Ureter (tissue), 1 donor: ENCODE results near the gene SIVA1. TPM values are rescaled to one million over a fixed set of nuclear protein-coding genes. Genes with fewer than 3 reads are reported as not detected.
A peak's percentile ranks its signal among the peaks of the same experiment; 100 is the strongest.

Source experiments
- DNase-seq: peaks from one replicate; pipeline ENCODE4 v3.0.0-alpha.2; 2020; ENCODE audit warnings: low spot score
- total RNA-seq: library from RNA; stranded (reverse); gene quantifications from one replicate; pipeline ENCODE4 v1.2.4, GENCODE V29; 2023
- donor health status: DM: yes; HTN: yes; CAD: no.

SIVA1 gene
- total RNA-seq, 1 donor from 2014 or later, result 56.5 TPM

DNA sequence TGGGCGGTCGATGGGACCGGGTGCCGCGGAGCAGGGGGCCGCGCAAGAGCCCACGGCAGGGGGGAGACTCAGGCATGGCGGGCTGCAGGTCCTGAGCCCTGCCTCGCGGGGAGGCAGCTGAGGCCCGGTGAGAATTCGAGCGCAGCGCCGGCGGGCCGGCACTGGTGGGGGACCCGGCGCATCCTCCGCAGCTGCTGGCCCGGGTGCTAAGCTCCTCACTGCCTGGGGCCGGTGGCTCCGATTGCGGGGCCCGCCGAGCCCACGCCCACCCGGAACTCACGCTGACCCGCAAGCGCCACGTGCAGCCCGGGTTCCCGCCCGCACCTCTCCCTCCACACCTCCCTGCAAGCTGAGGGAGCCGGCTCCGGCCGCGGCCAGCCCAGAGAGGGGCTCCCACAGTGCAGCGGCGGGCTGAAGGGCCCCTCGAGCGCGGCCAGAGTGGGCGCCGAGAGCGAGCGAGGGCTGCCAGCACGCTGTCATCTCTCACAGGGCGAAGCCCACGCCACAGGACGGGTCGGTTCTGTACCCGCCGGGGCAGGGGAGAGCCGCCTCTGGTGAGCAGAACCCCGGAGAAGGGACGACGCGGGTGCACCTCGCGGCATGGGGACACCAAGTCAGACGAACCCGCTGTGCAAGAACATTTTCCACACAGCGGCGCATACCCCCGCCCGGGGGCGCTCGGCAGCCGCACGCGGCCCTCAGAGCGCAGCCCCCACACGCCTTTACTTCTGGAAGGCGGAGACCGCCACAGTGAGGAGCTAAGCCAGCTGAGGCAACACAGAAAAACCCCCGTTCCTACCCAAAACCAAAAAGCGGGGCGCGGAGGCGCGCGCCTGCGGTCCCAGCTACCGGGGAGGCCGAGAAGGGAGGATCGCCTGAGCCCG, 1.2 kb upstream of the SIVA1 start:
- DNase-seq, result no peak

GRCh38 chr14:104752423-104752734, 568 bp upstream of the SIVA1 start:
- no peak for DNase-seq

DNA sequence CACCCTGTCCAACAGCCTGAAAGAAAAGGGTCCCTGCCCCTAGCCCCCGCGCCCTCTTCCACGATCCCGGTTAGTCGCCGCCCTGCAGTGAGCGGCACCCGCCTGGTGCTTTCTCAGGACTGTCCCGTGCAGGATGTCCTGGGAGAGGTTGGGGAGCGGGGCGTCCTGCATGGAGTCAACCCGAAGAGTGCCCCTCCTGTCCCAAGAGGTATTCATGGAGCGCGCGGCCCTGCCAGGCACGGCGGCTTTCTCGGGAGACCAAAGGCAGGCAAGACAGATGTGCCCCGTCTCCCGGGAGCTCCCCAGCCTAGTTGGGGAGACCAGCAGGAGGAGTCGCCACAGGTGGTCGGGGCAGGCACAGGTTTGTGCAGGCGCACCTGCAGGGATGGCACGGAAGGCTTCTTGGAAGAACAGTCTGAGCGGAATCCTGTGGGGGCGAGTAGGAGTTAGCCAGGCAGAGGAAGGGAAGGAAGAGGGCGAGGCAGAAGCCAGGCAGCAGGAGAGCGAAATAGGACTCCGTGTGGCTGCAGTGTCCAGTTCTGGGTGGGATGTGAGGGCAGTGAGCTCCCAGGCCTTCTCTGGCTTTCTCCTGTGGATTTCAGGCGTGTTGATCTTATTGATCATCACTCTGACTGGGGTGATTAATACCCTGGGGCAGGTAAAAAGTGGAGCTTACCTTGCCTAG, 723 bp downstream of the SIVA1 start:
- DNase-seq, result no peak

GRCh38 chr14:104754213-104754851, 1.4 kb downstream of the SIVA1 start:
- DNase-seq, result no peak

- DNase-seq, result no peak
These were observed 2.7 kb downstream of the SIVA1 start for GRCh38 chr14:104755621-104756020.

- DNase-seq, result no peak
These were observed 3.7 kb downstream of the SIVA1 start for GRCh38 chr14:104756477-104757237.

DNA sequence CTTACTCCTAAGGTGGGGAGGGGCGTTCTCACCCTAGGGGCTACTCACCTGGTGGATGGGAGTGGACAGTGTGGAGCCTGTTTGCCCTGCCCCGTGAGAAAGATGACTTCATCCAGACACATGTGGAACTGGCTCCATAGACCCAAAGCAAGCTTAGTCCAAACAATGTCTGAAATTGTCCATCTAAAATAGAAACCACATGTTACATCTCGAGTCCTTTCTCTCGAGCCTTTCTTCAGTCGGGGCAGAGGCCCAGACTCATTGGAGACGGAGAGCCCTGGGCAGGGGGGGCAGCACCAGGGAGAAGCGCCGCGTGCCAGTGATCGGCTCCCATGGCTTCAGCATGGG, 4.3 kb downstream of the SIVA1 start:
- DNase-seq, result no peak

DNA sequence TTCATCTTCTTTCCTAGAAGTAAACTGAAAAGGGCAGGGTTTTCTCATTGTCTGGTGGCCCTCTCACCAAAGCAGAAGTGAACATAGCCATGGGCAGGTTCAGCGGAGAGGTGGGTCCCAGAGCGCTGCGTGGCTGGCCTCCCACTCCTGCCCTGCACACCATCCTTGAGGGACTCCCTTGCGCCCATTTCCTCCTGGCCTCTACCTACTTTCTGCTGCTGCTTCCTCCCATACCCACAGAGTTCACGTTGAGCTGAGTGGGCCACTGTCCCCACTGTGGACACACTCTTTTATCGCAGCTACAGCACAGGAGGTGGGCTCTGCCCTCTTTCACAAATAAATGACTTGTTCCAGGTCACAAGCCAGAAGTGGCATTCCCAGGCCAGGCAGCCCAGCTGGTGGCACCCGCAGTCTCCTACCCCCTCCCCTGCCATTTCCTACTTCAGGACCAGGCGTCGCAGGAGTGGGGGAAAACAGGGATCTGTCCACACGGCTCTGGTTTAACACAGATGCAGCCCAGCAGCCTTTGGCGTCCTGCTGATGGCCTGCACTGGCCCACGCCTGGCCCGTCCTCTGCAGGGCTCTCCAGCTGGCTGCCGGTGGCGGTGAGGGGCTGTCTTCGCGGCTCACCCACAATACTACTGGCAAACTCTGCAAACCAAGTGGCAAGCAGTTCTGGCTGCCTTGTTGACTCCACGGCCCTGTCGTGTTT, 4.9 kb downstream of the SIVA1 start:
- DNase-seq, result no peak

GRCh38 chr14:104758981-104759969, 6.3 kb downstream of the SIVA1 start:
- no peak for DNase-seq

GRCh38 chr14:104765517-104765916, 12.6 kb downstream of the SIVA1 start:
- no peak for DNase-seq

- no peak for DNase-seq
These were observed 13.4 kb downstream of the SIVA1 start for GRCh38 chr14:104766256-104766862.

DNA sequence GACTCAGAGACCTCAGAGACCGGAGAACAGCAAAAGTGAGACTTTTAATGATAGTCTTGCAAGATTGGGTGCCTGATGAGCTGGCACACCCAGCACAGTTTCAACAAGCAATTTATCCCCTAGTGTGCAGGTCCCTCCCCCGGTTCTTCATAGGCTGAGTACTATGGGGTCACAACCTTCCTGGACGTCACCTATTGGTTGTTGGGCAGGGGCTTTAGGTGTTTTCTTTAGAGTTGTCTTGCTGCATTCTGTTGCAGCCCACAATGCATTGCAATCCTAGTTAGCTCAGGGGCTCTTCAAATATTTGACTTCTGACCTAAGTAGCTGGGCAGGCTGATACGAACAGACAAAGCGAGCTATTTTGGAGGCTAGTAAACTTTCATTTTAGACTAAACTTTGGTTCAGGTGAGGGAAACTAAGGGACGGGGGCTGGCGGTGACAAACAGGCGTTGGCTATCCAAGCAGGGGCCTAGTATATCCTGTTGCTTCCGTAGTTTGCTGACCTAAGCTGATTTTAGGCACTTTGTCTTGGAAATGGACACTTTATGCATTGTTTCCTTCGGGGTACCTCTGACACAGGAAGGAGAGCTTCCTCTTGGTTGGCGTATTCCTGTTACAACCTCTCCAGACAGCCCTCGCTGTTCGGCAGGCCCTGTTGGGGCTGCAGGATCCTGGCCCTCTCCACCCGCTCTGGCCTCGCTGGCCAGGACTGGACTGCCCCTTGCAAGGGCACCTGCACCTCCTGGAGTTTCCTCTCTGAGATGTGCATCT, 14.1 kb downstream of the SIVA1 start:
- DNase-seq, result no peak

GRCh38 chr14:104767634-104767918, 14.6 kb downstream of the SIVA1 start:
- DNase-seq, result no peak

DNA sequence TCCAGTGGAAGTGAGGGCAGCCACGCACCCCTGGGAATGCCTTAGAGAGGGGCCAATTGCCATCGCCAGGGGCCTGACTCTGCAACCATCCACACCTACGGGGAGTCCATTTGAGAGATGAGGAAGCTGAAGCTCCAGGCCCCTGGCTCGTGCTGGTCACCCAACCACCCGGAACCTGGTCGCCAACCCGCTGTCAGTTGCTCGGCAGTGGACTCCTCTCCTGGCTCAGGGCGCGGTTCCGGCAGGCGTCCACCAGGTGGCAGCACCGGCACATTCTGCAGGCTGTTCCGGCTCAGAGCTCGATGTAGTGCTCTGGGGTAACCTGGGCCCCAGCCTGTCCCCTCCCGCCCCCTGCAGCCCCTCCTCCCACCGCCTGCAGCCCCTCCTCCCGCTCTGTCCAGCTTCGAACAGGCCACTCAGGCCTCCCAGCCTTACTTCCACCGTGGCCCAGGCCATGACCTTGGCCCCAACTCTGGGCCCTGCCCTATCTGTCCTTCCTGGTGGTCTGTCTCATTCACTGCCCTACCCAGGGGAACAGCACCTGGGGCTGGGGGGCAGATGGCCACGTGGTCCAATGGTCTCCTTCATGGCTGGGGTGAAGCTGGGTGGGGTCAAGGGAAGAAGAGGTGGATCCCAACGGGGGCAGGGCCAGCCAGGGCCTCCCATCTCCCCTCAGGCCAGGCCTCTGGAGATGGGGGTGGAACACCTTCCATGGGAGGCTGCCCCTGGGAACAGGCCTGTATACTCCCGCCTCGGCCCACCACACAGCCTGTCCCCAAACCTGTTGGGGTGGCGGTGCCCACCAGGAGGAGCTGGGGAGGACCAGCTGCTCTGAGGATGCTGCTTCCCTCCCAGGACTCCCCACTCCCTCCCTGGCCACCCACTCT, 15.7 kb downstream of the SIVA1 start:
- DNase-seq, result peak; percentile 93

DNA sequence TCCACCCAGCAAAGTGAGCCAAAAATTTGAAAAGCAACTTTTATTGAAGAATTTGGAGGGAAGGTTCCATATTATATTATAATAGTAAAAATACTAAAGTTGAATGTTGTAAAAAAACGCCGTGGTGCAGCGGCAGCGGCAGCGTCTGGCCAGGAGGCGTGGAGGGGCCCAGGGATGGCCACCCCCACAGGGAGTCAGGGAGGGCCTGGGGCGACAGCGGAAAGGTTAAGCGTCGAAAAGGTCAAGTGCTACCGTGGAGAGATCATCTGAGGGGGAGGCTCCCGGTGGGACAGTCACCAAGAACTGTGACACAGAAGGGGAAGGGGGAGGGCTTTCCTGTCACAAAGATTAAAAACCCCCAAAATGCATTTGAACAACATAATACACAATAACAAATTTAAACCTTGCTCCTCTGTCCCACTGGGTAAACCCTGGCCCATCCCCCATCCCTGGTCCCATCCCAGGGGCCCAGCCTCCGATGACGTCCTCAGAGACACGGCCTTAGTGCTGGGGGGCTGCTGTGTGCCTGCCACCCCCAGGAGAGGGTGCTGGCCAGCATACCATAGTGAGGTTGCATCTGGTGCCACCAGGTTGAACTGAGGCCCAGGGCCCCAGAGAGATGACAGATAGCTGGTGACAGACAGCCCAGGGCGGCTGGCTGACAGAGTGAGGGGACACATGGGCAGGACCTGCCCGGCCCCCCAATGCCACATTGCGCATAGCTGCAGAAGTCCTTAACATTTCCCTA, 16.6 kb downstream of the SIVA1 start:
- no peak for DNase-seq

DNA sequence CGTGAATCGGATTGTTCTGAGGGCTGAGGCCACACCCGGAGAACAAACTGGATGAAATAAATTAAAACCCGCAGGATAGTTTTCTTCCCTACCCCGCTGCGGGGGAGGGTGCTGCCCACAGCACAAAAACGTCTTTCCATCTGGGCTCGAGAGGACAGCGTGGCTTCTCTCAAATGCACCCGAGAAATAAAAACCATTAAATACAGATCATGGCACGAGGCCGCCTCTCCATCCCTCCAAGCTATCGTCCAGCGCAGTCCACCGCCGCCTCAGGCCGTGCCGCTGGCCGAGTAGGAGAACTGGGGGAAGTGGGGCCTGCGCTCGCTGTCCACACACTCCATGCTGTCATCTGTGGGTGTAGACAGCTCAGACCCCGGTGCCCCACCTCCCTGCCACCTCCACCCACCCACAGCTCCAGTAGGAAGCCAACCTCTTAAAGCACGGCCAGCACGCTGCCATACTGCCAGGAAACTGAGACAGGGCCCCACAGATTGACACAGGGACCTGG, 17.2 kb downstream of the SIVA1 start:
- no peak for DNase-seq

- DNase-seq, result no peak
These were observed 17.9 kb downstream of the SIVA1 start for GRCh38 chr14:104770851-104771272.
